Left lung (tissue), 10 donors: Measurements from ENCODE around the gene ANKRD52. TPM values are rescaled to one million over a fixed set of nuclear protein-coding genes. Genes with fewer than 3 reads are reported as not detected.

Experiments used
- ATAC-seq: fragments of 200-7000 bp; cut with Tn5 transposase; one replicate; pipeline ENCODE4 v1.9.1; 2020; ENCODE audit warnings: moderate library complexity
- DNase-seq, 4 donors: peaks; one replicate each; pipeline ENCODE4 v3.0.0-alpha.2; 2013 to 2020
- H3K27ac ChIP-seq, 2 donors: fragments of 200-600 bp; sonication (generic) in 1 of 2; one replicate each; pipeline versions ENCODE4 v1.5.0 to v1.8.0; 2020 to 2021
- H3K27me3 ChIP-seq, 2 donors: fragments of 200-600 bp; sonication (generic) in 1 of 2; one replicate each; pipeline versions ENCODE4 v1.5.0 to v1.8.0; 2020 to 2021
- H3K36me3 ChIP-seq, 2 donors: fragments of 200-600 bp; sonication (generic) in 1 of 2; one replicate each; pipeline versions ENCODE4 v1.5.0 to v1.8.0; 2020 to 2021
- H3K4me1 ChIP-seq, 2 donors: fragments of 200-600 bp; one replicate each; pipeline ENCODE4 v1.8.0; 2021
- H3K4me3 ChIP-seq, 2 donors: fragments of 200-600 bp; sonication (generic) in 1 of 2; one replicate each; pipeline versions ENCODE4 v1.5.0 to v1.8.0; 2020 to 2021; ENCODE audit warnings: mild to moderate bottlenecking in 1 of 2
- H3K9me3 ChIP-seq, 2 donors: fragments of 200-600 bp; sonication (generic) in 1 of 2; one replicate each; pipeline versions ENCODE4 v1.5.0 to v1.8.0; 2020 to 2021
- CTCF ChIP-seq, 2 donors: fragments of 200-600 bp; sonication (generic) in 1 of 2; IDR thresholded peaks; one replicate each; pipeline versions ENCODE4 v1.5.0 to v1.8.0; 2021; ENCODE audit warnings: antibody characterized with exemption in 2 of 2
- intact Hi-C, 2 donors: fragments of 100-400 bp; cut with DNase I; formaldehyde crosslinking; loops; one replicate each; pipeline versions ENCODE4 v1.11.2 to v1.14.2; 2022
- polyA plus RNA-seq, 6 donors: library from polyadenylated mRNA; unstranded; fragments of 120-200 nt; gene quantifications; one replicate each; pipeline ENCODE4 v1.2.1, GENCODE V29; 2013; ENCODE audit not compliant: insufficient read length in 6 of 6
- total RNA-seq, 2 donors: library from RNA; stranded (reverse); fragmentation: NEBNext Ultra II Directional; extraction: Animal tissue kit (Norgen Biotek cat#: 25700); gene quantifications; one replicate each; pipeline ENCODE4 v1.2.1, GENCODE V29; 2021
- donor health status: DM: no; HTN: yes; CAD: no.
- donor health status: DM: no; HTN: no; CAD: no.

Gene ANKRD52
- total and polyA plus RNA-seq, 8 donors = 24.6 to 40.1 (median 32.6) TPM

DNA sequence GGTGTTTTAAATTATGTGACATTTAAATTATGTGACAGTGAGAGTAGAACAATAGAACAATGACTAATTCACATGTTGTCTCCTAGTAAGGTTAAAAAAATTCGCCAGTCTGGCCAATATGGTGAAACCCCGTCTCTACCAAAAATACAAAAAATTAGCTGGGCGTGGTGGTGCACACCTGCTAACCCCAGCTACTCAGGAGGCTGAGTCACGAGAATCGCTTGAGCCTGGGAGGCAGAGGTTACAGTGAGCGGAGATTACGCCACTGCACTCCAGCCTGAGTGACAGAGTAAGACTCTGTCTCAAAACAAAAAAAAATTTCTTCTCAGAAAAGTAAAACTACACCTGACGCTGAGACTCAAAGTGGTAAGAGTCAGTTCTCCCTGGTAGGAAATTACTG is 39.2 kb upstream of the ANKRD52 start:
- ATAC-seq (no peak), DNase-seq (no peak)
- no peaks in the 10 kb centered on the region for H3K27me3 ChIP-seq
- intact Hi-C loops = no loop called here
- H3K9me3 ChIP-seq = no peaks in the 10 kb centered on the region
- peaks cover 0 to 21% of the 10 kb centered on the region in 2 donors for H3K36me3 ChIP-seq
- no peak for TF ChIP-seq CTCF (IDR thresholded peaks at IDR 0.05)
- peaks cover 29 to 74% of the 10 kb centered on the region in 2 donors for H3K4me1 ChIP-seq
- H3K4me3 ChIP-seq = no peak overlapping the region
- no peak overlapping the region for H3K27ac ChIP-seq

- no peak overlapping the region for H3K4me3 ChIP-seq
- peaks cover 28 to 75% of the 10 kb centered on the region in 2 donors for H3K4me1 ChIP-seq
- no peak for TF ChIP-seq CTCF (IDR thresholded peaks at IDR 0.05)
- H3K27me3 ChIP-seq = no peaks in the 10 kb centered on the region
- DNase-seq (no peak), ATAC-seq (no peak)
- H3K9me3 ChIP-seq = no peaks in the 10 kb centered on the region
- H3K27ac ChIP-seq = peak overlapping the region in 1 of 2 donors; percentile 48
- intact Hi-C loops = no loop called here
- peaks cover 0 to 29% of the 10 kb centered on the region in 2 donors for H3K36me3 ChIP-seq
These were observed 38.1 kb upstream of the ANKRD52 start for GRCh38 chr12:56296295-56296694.

GRCh38 chr12:56293795-56294194 is 35.6 kb upstream of the ANKRD52 start:
- Histone ChIP-seq H3K9me3 (no peaks in the 10 kb centered on the region), H3K4me3 (no peak overlapping the region), H3K36me3 (peaks cover 0 to 46% of the 10 kb centered on the region in 2 donors), H3K4me1 (peaks cover 13 to 70% of the 10 kb centered on the region in 2 donors), H3K27me3 (no peaks in the 10 kb centered on the region), H3K27ac (no peak overlapping the region)
- intact Hi-C loops = no loop called here
- DNase-seq = no peak
- TF ChIP-seq CTCF (IDR thresholded peaks at IDR 0.05) = no peak
- no peak for ATAC-seq

- Histone ChIP-seq H3K4me1 (peaks cover 0 to 61% of the 10 kb centered on the region in 2 donors), H3K4me3 (no peak overlapping the region)
These were observed 30.7 kb upstream of the ANKRD52 start for GRCh38 chr12:56288705-56289387.

More at GRCh38 chr12:56288705-56289387, 30.7 kb upstream of the ANKRD52 start:
- Histone ChIP-seq H3K27ac (peak overlapping the region in 1 of 2 donors; percentile 55), H3K27me3 (no peaks in the 10 kb centered on the region), H3K36me3 (peaks cover 0 to 52% of the 10 kb centered on the region in 2 donors), H3K9me3 (no peaks in the 10 kb centered on the region)
- intact Hi-C loops = no loop called here
- TF ChIP-seq CTCF (IDR thresholded peaks at IDR 0.05) = no peak
- peak; percentile 65 for ATAC-seq
- no peak for DNase-seq
